Right kidney (tissue), 1 donor: ENCODE measurements around the gene MAP4.
A peak's percentile ranks its signal among the peaks of the same experiment; 100 is the strongest.
"Not testable (repeated sequence)": the region's sequence is repeated elsewhere in the genome, so short reads cannot be mapped to it uniquely, and the experiment has no call there.

Experiments used
- DNase-seq: peaks from one replicate; pipeline ENCODE4 v3.0.0-alpha.2; 2016

Gene MAP4

DNA sequence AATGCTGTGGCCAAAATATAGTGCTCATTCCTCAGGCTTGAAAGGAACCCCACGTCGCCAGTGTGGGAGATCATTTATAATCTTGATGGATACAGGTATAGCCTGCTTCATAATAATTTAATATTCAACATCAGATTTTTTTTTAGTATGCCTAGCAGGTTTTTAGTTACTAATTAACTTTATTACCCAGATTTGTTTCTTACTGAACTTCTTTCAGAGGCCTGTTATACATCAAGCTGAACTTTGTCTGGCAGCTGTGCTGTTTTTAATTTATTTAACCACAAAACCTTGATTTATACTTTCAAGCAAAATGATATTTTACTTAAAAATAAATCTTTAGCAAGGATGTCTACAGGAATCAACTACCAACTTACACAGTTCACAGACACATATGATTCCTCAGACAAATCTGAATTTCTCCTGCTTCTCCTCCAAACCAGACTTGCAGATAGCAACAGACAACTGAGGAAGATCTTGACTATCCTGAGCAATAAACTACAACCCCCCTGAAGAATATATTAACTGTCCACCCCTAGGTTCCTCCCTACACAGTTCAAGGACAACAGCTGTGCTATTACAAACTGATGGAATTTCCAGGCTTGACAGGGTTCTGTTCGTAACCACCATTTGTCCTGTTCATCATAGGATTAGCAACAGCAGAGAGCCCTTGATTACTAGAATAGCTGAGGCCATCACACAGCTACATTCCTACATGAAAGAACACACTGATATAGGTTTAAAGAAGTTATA, 610 bp downstream of the MAP4 start:
- DNase-seq = peak; percentile 54

DNA sequence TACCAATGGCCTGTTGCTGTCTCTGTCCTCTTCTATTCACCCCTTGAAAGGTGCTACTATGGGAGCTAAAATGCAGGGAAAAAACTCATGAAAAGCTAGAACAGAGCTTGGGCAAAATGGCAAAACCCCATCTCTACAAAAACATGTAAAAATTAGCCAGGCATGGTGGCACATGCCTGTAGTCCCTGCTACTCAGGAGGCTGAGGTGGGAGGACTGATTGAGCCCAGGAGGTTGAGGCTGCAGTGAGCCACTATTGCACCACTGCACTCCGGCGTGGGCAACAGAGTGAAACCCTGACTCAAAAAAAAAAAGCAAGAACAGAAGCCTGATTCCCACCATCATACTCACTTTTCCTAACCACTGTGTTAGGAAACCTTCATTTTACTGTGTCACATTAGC, 1.9 kb downstream of the MAP4 start:
- no peak for DNase-seq

DNA sequence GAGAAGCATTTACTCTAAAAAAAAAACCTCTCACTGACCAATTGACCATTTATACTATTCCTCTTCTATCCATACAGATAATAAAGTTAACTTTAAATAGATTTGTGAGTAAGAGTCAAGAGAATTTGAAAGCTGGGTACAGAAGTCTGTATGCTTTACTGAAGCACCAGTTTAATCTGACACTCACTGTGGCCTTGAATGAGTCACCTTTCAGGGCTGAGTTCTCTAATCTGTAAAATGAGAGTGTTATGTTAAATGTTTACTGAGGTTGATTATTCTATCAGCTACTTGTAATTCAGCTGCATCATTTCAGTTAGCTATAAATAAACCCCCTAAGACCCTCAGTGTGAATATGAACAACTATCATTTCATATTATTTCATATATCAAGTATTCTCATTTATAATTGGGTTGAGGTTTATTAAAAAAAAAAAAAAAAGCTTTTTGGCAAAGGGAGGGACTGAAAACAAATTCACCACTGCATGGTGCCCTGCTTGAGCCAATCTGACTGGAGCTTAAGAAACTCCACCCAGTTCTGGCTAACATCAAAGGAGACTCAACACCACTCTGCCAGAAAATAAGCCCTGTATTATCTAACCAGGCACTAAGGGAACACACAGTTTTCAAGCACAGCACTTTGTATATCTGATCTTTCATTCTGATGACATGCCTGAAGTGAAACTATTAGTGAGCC, 2.8 kb downstream of the MAP4 start:
- DNase-seq = no peak

DNA sequence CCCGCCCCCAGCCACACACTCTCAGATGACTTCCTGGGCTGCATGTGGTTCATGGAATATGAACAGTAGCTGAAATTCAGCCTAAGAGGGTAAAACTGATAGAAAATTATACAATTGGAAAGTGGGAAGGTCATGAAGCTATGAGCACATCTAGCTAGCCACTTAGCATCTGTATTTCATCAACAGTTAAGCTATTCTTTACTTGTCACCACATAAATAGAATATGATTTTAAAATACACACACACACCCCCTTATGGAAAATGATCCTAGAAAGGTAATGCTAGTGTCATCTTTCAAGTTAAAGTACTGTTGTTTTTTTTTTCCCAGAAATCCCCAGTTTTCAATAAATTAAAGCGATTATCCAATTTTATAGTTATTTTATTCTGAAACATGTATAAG, 3.6 kb downstream of the MAP4 start:
- DNase-seq = no peak

DNA sequence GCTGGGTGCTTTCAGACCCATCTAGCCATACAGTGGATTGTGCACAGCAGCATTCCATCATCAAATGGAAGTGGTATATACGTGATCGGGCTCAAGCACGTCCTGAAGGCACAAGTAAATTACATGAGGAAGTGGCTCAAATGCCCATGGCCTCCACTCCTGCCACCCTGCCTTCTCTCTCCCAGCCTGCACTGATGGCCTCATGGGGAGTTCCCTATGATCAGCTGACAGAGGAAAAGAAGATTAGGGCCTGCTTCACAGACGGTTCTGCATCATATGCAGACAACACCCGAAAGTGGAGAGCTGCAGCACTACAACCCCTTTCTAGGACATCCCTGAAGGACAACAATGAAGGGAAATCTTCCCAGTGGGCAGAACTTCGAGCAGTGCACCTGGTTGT, 8.2 kb downstream of the MAP4 start:
- DNase-seq = not testable (repeated sequence)

DNA sequence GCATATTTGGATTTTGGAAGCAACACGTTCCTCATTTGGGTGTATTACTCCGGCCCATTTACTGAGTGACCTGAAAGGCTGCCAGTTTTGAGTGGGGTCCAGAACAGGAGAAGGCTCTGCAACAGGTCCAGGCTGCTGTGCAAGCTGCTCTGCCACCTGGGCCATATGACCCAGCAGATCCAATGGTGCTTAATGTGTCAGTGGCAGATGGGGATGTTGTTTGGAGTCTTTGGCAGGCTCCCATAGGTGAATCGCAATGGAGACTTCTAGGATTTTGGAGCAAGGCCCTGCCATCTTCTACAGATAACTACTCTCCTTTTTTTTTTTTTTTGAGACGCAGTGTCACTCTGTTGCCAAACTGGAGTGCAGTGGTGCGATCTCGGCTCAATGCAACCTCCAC, 8.9 kb downstream of the MAP4 start:
- not testable (repeated sequence) for DNase-seq

DNA sequence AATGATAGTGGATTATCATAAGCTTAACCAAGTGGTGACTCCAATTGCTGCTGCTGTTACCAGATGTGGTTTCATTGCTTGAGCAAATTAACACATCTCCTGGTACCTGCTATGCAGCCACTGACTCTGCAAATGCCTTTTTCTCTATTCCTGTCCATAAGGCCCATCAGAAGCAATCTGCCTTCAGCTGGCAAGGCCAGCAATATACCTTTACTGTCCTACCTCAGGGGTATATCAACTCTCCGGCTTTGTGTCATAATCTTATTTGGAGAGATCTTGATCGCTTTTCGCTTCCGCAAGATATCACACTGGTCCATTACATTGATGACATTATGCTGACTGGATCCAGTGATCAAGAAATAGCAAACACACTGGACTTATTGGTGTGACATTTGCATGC, 9.4 kb downstream of the MAP4 start:
- DNase-seq = not testable (repeated sequence)

DNA sequence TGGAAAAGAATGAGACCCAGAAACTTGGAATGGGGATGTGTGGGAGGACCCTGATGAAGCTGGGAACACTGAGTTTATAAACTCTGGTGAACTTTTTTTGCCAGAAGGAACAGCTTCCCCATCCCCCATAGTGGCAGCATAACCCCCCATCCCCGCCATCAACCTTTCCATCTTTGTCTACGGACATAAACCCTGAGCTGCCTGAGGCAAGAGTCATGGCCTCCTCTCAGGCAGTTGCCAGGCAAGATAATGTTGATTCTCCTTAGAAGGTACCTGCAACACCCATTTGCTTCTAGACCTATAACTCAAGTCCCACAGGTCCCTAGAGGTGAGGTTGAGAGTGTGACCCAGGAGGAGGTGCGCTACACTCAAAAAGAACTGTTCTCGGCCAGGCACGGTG, 11.5 kb downstream of the MAP4 start:
- no peak for DNase-seq

DNA sequence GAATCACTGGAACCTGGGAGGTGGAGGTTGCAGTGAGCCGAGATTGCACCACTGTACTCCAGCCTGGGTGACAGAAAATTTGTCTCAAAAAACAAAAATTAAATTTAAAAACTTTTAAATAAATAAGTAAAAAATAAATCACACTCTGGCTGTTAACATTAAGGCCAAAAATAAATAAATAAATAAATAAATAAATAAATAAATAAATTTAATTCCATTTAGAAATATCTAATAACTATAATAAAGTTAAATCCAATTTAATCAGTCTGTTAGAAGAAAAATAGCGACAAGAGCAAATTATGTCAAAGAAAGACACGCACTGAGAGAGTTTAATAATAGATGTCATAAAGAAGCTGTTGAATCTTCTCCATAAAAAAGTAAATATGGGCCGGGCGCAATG, 13.4 kb downstream of the MAP4 start:
- no peak for DNase-seq

DNA sequence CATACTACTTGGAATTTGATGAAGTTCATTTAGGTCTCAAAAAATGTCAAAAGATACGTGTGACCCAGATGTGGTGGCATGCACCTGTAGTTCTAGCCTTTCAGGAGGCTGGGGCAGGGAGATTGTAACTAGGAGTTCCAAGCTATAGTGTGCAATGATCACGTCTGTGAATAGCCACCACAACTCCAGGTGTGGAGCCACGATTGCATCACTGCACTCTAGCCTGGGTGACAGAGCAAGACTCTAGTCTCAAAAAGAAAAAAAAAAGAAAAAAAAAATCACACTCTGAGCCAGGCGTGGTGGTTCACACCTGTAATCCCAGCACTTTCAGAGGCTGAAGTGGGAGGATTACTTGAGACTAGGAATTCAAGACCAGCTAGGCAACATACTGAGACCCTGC, 14.2 kb downstream of the MAP4 start:
- no peak for DNase-seq

DNA sequence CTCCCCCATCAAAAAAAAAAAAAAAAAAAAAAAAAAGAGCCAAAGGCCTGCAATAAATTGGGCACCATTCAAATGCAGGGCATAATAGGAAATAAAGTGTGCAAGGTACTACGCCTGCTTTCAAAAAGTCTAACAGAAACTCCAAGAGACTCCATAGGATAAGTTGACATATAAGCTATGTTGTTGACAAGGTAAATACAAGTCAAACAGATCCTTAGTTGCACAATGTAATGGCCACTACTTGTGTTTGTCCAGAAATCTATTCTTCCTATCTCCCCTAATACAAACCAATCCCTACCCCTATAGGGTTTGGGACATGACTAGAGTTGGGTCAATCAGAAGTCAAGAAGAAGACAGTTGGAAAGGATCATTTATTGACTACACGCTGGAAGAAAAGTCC, 16.0 kb downstream of the MAP4 start:
- DNase-seq = no peak

DNA sequence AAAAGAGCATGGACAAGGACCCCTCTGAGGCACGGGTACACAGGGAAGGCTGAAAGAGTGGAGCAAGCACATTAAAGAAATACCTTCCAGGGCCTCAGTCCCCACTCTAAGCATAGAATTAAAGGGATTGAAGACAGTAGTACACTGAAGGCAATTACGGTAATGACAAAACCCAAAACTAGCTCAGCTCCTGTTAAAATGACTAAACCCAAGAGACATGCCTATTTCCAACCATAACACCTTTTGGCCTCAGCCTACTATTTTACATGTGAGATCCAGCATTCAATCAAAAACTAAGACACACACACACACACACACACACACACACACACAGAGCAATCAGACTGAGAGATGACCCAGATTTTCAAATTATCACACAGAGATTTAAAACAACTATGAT, 19.8 kb downstream of the MAP4 start:
- no peak for DNase-seq

DNA sequence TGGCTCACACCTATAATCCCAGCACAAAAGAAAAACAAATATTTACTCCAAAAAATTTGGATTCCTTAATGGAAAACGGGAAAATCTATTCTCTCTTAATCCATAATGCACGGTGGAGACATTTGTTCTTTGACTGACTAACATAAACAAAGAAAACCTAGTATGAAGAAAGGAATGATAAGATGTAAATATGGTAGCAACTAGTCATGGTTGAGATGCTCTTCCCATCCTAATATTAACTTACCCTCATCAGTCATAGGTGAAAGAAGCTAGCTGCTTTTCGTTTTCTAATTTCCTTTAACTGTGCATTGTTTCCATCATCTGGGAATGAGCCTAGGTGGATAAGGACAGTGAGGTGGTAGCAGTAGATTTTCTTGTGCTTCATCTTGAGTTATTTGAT, 22.0 kb downstream of the MAP4 start:
- no peak for DNase-seq

DNA sequence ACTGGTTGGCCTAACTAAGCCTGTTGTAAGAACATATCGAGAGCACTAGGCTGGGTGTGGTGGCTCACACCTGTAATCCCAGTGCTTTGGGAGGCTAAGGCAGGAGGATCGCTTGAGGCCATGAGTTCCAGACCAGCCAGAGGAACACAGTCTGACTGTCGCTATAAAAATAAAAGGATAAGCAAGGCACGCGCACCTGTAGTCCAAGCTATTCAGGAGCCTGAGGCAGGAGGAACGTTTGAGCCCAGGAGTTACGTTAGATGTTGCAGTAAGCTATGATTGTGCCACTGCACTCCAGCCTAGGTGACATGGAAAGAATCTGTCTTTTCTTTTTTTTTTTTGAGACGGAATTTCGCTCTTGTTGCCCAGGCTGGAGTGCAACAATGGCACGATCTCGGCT, 24.9 kb downstream of the MAP4 start:
- no peak for DNase-seq

DNA sequence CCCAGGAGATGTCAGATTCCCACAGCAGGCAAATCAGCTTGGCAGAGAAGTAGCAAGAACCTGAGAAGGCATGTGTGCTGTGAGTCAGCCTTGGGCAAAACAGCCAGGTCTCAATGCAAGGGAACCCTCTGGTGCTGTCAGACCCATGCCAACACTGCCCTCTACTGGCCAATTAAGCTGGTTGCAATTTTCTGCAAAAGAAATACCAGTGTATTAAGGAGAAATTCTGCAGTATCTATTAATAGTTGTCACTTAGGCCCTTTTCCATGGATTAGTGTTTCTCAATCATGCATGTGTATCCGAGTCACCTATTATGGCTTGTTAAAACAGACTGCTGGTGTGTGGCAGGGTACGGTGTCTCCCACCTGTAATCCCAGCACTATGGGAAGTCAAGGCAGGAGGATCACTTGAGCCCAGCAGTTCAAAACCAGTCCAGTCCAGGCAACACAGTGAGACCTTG, 26.2 kb downstream of the MAP4 start:
- DNase-seq = peak; percentile 36

DNA sequence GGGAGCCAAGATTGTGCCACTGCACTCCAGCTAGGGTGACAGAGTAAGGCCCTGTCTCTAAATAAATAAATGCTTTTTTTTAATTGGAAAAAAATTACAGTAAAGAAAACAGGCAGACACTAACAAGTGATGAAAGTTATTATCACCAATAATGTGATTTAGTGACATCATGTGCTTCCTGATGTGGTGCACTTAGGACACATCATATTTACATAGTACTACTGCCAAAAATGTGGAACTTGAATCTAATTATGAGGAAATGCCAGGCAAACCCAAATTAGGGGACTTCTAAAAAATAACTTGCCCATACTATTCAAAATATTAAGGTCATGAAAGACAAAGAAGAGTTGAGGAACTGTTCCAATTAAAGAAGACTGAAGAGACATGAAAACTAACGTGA, 30.8 kb downstream of the MAP4 start:
- no peak for DNase-seq

DNA sequence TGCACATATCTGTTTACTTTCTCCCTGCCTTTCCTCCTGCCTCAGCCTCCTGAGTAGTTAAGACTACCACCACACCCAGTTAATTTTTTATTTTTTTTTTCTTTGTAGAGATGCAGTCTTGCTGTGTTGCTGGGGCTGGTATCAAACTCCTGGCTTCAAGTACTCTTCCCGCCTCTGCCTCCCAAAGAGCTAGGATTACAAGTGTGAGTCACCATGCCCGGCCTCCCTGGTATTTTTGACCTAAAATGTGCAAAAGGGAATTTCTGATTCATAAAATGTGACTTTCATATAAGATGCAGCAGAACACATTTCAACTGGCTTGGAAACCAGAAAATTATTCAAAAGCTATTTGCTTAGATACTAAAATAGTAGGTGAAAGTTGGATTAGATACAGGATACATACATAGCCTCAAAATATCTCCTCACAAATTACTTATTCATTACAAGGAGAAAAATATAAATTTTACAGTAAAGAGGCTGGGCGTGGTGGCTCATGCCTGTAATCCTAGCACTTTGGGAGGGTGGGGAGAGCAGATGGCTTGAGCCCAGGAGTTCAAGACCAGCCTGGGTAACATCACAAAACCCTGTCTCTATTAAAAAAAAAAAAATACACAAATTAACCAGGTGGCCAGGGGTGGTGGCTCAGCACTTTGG, 32.0 kb downstream of the MAP4 start:
- DNase-seq = no peak

DNA sequence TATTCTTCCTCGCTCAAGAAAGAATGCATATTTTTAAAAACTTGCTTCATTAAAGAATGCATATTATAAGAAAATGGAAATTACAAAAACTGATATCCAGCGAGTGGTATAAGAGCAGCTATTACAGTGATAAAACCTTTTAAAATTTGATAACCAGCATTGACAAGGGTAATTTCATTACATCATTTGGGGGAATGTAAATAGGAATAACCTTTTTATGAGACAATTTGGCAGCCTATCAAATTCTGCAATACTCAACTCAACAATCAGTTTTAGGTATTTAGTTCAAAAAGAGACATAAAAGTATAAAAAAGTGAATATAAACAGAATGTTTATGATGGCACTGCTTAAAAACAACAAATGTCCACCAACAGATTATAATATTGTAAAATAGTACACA, 35.4 kb downstream of the MAP4 start:
- DNase-seq = no peak

DNA sequence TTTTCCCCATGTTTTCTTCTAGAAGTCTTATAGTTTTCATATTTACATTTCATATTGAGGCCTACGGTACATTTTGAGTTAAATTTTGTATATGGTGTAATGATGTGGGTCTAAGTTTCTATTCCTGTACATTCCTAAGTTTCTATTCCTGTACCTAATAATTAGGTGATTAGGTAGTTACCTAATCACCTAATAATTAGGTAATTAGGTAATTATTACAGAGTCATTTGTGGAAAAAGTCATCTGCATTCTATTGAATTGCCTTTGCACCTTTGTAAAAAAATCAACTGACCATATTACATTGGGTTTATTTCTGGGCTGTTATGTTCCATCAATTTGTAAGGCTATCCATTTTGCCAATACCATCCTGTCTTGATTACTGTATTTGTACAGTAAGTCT, 37.1 kb downstream of the MAP4 start:
- no peak for DNase-seq

DNA sequence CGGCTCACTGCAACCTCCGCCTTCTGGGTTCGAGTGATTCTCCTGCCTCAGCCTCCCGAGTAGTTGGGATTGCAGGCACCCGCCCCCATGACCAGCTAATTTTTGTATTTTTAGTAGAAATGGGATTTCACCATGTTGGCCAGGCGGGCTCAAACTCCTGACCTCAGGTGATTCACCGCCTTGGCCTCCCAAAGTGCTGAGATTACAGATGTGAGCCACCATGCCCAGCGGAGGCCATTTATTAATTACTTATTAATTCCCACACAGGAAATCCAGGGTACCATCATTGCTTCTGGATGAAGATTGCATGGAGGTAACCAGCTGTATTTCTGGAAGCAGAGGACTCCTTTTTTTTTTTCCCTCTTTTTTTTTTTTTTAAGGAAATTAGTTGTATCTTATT, 37.8 kb downstream of the MAP4 start:
- DNase-seq = no peak

DNA sequence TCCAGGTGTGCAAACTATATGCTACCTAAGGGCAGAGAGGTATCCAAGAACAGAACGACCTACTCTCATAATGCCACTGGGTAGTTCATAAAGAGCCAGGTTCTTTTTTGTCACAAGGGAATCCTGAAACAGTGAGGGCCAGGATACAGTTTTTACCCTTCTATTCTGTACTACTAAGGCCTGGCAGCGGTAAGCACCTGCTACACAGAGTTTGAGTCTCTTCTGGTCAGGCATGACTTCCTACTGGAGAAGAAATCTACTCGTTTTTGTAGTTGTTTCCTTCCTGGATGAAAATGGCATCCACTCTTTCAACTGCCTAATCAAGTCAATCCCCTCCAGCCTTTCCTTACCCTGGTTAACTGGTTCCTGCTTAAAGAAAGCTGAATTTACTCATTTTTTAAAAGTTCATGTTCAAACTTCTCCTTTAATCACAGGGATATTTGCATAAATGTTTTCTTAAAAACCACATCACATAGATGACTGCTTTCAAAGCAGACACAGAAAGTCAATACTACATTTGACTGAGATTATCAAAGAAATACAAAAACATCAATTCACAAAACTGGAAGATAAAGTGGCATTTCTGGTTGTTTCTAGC, 40.0 kb downstream of the MAP4 start:
- DNase-seq = no peak

DNA sequence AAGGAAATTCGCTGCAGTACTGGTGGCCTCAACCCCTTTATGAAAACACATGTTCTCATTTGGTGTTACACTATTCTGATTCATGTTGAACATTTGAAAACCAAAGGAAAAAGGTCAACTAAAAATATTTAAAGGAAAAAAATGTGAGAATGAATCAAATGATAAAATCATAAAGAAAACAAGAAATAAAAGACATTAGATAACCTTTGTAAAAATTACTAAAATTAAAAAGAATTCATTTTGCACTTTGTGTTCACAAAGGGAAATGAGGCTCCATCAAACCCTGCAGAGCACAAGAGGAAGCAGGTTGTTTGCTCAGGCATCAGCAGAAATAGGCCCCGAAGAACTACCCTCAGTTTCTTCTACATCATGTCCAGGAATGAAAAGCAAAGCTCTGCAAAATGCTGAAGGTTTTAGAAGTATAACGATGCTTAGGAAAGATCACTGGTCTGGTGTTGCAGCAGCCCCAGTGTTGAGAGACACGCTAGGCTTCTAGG, 41.2 kb downstream of the MAP4 start:
- DNase-seq = no peak

DNA sequence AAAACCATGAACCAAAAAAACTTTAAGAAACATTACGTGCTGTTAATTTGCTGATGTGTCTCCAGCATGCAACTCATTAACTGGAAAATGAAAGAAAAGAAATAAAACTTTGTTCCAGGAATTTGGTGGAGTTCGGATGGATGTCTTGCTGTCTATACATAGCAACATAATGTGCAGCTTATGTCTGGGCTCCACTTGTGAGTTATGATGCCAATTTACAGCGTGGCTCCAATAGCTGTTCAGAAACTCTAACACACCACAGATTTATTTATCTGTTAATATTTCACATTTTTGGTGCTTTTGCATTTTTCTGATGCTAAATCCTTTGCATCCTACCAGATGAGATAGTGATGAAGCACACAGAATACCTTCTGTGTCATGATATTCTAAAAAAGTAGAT, 45.1 kb downstream of the MAP4 start:
- DNase-seq = no peak
